Coronary artery (tissue), 2 donors: ENCODE results near the gene RICTOR.

Experiments
- DNase-seq: peaks from one replicate; pipeline ENCODE4 v3.0.0-alpha.2; 2017; ENCODE audit warnings: low spot score
- H3K27ac ChIP-seq, 2 donors: fragments of 200-600 bp; sonication (generic); one replicate each; pipeline ENCODE4 v1.5.1; 2016 to 2019
- H3K4me3 ChIP-seq: fragments of 200-600 bp; sonication (generic); 2 replicates; pipeline ENCODE4 v1.5.1; 2016; ENCODE audit warnings: mild to moderate bottlenecking, moderate library complexity
- TF ChIP-seq, protein P1 (sequence below): fragments of 200-600 bp; sonication (generic); IDR thresholded peaks from one replicate; pipeline ENCODE4 v1.5.1; 2019; ENCODE audit warnings: antibody characterized with exemption

The RICTOR gene

DNA sequence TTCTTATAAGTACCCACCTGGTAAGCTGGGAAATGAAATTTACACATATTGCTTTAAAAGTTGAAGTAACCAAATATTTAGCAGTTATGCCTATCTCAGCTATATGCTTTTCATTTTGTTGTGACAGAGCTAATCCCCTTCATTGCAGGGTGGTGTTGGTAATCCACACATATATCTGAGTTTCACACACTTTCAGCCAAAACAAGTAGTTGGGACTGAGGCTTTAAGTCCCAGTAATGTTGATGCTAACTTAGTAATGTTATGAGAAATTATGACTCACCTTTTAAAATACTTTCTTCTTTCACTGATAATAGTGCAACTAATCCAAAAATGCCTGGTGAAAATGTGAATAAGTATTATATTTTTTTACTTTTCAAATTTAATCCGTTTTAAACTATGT, 19.2 kb upstream of the RICTOR start:
- Histone ChIP-seq H3K27ac (no peak overlapping the region), H3K4me3 (no peak overlapping the region)
- TF ChIP-seq, protein P1, sequence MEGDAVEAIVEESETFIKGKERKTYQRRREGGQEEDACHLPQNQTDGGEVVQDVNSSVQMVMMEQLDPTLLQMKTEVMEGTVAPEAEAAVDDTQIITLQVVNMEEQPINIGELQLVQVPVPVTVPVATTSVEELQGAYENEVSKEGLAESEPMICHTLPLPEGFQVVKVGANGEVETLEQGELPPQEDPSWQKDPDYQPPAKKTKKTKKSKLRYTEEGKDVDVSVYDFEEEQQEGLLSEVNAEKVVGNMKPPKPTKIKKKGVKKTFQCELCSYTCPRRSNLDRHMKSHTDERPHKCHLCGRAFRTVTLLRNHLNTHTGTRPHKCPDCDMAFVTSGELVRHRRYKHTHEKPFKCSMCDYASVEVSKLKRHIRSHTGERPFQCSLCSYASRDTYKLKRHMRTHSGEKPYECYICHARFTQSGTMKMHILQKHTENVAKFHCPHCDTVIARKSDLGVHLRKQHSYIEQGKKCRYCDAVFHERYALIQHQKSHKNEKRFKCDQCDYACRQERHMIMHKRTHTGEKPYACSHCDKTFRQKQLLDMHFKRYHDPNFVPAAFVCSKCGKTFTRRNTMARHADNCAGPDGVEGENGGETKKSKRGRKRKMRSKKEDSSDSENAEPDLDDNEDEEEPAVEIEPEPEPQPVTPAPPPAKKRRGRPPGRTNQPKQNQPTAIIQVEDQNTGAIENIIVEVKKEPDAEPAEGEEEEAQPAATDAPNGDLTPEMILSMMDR, result no peak
- no peak for DNase-seq

DNA sequence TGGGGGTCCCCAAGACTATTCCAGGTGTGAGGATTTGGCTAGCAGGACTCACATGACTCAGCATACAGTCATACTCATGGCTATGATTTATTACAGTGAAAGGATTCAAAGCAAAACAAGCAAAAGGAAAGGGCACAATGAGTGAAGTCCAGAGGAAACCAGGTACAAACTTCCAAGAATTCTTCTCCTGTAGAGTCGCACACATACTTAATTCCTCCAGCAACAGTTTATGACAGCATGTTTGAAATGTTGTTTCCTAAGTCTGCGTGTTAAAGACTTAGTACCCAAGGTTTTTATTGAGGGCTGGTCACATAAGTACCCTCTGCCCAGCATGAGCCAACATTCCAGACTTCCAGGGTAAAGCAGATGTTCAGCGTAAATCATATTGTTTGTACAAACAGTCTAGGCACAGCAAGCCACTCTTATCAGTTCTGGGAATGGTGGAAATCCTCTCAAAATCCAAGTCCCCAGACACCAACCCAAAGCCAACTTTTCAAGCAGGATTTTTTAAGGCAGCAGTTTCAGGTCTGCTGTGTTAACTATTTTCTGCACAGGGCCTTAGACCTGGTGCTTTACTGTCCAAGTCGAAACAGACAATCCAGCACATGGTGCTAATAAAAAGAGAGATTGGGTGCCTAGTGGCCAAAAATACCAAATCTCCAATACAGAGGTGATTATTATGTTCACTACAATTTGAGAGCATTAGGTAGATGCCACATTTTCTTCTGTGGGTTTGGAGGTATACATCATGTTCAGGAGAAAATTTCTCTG, 18.6 kb upstream of the RICTOR start:
- TF ChIP-seq, protein P1, result no peak
- no peak overlapping the region for H3K4me3 ChIP-seq
- H3K27ac ChIP-seq, result no peak overlapping the region
- DNase-seq, result no peak

DNA sequence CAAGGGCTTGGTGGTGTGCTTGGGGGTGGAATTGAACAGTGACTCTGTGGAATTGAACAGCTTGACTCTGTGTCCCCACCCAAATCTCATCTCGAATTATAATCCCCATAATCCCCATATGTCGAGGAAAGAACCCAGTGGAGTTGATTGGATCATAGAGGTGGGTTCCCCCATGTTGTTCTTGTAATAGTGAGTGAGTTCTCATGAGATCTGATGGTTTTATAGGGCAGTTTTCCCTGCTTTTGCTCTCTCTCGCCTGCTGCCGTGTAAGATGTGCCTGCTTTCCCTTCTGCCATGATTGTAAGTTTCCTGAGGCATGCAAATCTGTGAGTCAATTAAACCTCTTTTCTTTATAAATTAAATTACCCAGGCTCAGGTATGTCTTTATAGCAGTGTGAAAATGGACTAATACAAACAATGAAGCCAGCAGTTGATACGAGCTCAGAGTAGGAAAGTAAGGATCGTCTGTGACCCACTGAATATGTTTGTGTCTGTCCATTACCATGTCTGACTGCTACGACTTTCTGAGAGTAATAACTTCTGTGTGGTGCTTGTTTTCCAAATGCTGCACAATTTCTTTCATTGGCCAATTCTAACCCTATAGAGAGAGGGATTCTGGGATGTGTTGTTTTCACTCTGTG, 17.9 kb upstream of the RICTOR start:
- DNase-seq, result no peak
- Histone ChIP-seq H3K27ac (no peak overlapping the region), H3K4me3 (no peak overlapping the region)
- TF ChIP-seq, protein P1, result no peak

DNA sequence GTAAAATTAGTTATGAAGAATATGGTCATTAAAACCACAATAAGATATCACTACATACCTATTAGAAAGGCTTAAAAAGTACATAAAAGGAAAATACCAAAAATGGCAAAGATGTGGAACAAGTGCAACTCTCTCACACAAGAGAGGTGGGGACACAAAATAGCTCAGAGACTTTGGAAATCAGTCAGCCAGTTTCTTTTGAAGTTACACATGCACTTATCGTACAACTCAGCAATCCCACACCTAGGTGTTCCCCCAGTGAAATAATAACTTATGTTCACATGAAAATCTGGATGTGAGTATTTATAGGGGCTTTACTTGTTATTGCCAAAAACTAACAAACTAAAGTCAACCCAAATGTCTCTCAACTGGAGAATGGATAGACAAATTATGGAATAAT, 9.8 kb upstream of the RICTOR start:
- no peak for DNase-seq
- Histone ChIP-seq H3K4me3 (no peak overlapping the region), H3K27ac (no peak overlapping the region)
- TF ChIP-seq, protein P1, result no peak

DNA sequence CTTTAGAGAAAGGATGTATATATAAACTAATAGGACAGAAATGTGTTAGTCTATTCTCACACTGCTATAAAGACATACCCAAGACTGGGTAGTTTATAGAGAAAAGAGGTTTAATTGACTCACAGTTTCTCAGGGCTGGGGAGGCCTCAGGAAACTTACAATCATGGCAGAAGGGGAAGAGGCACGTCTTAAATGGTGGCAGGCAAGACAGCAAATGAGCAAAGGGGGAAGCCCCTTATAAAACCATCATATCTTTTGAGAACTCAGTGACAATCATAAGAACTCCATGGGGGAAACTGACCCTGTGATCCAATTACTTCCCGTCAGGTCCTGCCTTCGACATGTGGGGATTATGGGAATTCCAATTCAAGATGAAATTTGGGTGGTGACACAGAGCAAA, 8.8 kb upstream of the RICTOR start:
- TF ChIP-seq, protein P1, result no peak
- no peak overlapping the region for H3K27ac ChIP-seq
- DNase-seq, result no peak
- no peak overlapping the region for H3K4me3 ChIP-seq

DNA sequence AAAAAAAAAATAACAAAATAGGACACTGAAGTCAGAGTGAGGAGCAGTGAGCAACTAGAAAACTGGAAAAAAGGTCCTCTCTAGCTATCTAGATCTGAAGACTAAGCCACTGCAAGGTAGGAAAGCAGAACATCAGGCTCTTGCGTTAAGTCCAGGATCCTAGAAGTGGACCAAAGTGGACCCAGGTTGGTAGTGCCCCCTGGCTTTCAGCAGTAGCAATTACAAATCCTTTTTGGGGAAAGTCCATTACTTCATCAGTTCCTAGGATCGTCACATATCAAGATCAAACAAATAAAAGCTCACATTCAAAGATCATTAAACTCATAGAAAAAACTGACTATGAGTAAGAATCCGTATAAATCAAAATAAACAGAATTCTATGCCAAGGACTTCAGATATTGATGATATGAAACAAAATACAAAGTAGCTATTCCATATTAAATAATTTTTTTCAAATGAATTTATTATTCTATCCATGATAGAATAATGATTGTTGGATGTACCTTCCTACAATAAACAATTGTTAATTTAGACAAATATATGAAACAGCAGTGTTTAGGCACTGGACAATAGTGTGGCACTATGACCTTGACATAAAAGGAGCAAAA, 6.5 kb upstream of the RICTOR start:
- TF ChIP-seq, protein P1, result peak; percentile 39
- Histone ChIP-seq H3K4me3 (no peak overlapping the region), H3K27ac (no peak overlapping the region)
- no peak for DNase-seq

DNA sequence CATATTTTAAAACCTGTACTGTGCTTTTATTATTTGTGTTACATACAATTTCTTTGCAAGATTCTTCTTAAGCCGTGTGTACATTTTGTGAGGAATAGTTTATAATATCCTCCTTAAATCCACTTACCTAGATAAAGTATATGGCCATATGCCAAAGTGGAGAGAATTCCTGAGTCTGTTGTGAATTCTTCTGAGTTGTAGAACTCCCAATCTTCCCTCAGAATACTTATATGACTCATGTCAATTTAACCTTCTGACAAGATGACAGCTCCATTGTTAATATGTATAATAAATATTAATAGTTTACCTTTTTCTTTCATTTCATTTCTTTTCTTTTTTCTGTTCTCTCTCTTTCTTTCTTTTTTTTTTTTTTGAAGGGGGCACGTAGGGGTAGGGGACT, 6.0 kb upstream of the RICTOR start:
- Histone ChIP-seq H3K4me3 (no peak overlapping the region), H3K27ac (no peak overlapping the region)
- DNase-seq, result no peak
- TF ChIP-seq, protein P1, result no peak
